Stimulated activated CD8-positive, alpha-beta memory T cell treated with anti-CD3 and anti-CD28 coated beads, Interleukin-15, amount 100 ng/mL, for 48 hours (primary cell): Measurements from ENCODE around the gene TMEM243.
"Not testable (repeated sequence)": the region's sequence is repeated elsewhere in the genome, so short reads cannot be mapped to it uniquely, and the experiment has no call there.

Experiments
- DNase-seq, 2 donors: peaks; one replicate each; pipeline ENCODE4 v3.0.0-alpha.2; 2020; ENCODE audit warnings: low read depth in 2 of 2

Gene TMEM243

GRCh38 chr7:87212498-87212897 is 7.0 kb downstream of the TMEM243 start:
- no peak for DNase-seq

- no peak for DNase-seq
Measured at GRCh38 chr7:87210506-87210905, 9.0 kb downstream of the TMEM243 start.

- DNase-seq, result no peak
Measured at GRCh38 chr7:87209295-87209924, 10.1 kb downstream of the TMEM243 start.

GRCh38 chr7:87206361-87206760 is 13.2 kb downstream of the TMEM243 start:
- DNase-seq, result no peak

GRCh38 chr7:87205701-87206100 is 13.8 kb downstream of the TMEM243 start:
- DNase-seq, result not testable (repeated sequence)

GRCh38 chr7:87204933-87205332 is 14.6 kb downstream of the TMEM243 start:
- DNase-seq, result no peak

GRCh38 chr7:87203929-87204328 is 15.6 kb downstream of the TMEM243 start:
- not testable (repeated sequence) for DNase-seq

GRCh38 chr7:87202705-87203104 is 16.8 kb downstream of the TMEM243 start:
- DNase-seq, result no peak

GRCh38 chr7:87202208-87202607 is 17.3 kb downstream of the TMEM243 start:
- DNase-seq, result no peak

- no peak for DNase-seq
Measured at GRCh38 chr7:87199700-87200450, 19.7 kb downstream of the TMEM243 start.

GRCh38 chr7:87199241-87199640 is 20.3 kb downstream of the TMEM243 start:
- no peak for DNase-seq

- no peak for DNase-seq
Measured at GRCh38 chr7:87193912-87194311, 25.6 kb downstream of the TMEM243 start.

- DNase-seq, result no peak
Measured at GRCh38 chr7:87192784-87193487, 26.6 kb downstream of the TMEM243 start.

- no peak for DNase-seq
Measured at GRCh38 chr7:87190783-87191182, 28.7 kb downstream of the TMEM243 start.

GRCh38 chr7:87188930-87189329 is 30.6 kb downstream of the TMEM243 start:
- no peak for DNase-seq

GRCh38 chr7:87187120-87187519 is 32.4 kb downstream of the TMEM243 start:
- no peak for DNase-seq

GRCh38 chr7:87179180-87179579 is 40.4 kb downstream of the TMEM243 start:
- DNase-seq, result no peak

- DNase-seq, result no peak
Measured at GRCh38 chr7:87178320-87178719, 41.2 kb downstream of the TMEM243 start.

GRCh38 chr7:87173471-87173870 is 46.1 kb downstream of the TMEM243 start:
- no peak for DNase-seq

GRCh38 chr7:87171282-87171934 is 48.1 kb downstream of the TMEM243 start:
- DNase-seq, result no peak

- DNase-seq, result no peak
Measured at GRCh38 chr7:87170828-87171227, 48.7 kb downstream of the TMEM243 start.

GRCh38 chr7:87164433-87164832 is 55.1 kb downstream of the TMEM243 start:
- DNase-seq, result no peak
